K562 (cell line): Measurements from ENCODE around the gene RBPJL. TPM values are rescaled to one million over a fixed set of nuclear protein-coding genes. Genes with fewer than 3 reads are reported as not detected.

ENCODE experiments used
- ATAC-seq: fragments of 200-7000 bp; cut with Tn5 transposase; 3 replicates; pipeline ENCODE4 v1.9.1; 2020; ENCODE audit warnings: moderate library complexity
- BruUV-seq: library from RNA; stranded (reverse); fragments of 400-500 nt; replicated peaks from 2 replicates; lab custom pipeline; 2021; lab: Mats Ljungman, UMichigan
- CTCF ChIA-PET: fragments of 300-600 bp; formaldehyde crosslinking; extraction: SDS; loops from one replicate; lab custom pipeline; 2021; ENCODE audit warnings: low intra/inter-chr PET ratio; lab: Yijun Ruan, JAX
- POLR2A ChIA-PET: fragments of 300-600, 350-650 bp; sonication (Branson Sonifier 250); formaldehyde crosslinking; extraction: SDS; loops from one replicate; lab custom pipeline; 2021; ENCODE audit warnings: antibody characterized with exemption, inconsistent platforms; lab: Yijun Ruan, JAX
- DNase-seq, 4 experiments: peaks; one replicate each; pipeline versions ENCODE4 v3.0.0 to v3.0.0-alpha.2; 2011 to 2018; ENCODE audit warnings: low spot score in 3 of 4, mixed read lengths in 3 of 4; ENCODE audit errors: extremely low read depth in 1 of 4
- FAIRE-seq: peaks from 2 replicates; lab custom pipeline; 2011; peaks lifted over from hg19 to GRCh38; lab: Jason Lieb, UNC
- H2AFZ ChIP-seq: 2 replicates; pipeline ENCODE4 v1.6.0; 2011; ENCODE audit warnings: low read depth, low read length, control low read depth, inconsistent platforms
- H3K27ac ChIP-seq: fragments of 200-600 bp; 3 replicates; pipeline ENCODE4 v1.8.0; 2011; ENCODE audit warnings: low read depth, mild to moderate bottlenecking, control low read depth, inconsistent platforms, low read length, moderate library complexity, mixed read lengths; ENCODE audit errors: extremely low read depth
- H3K27me3 ChIP-seq, 2 experiments: fragments of 300-600 bp in 1 of 2; 2 replicates in 1 of 2; 3 replicates in 1 of 2; pipeline versions ENCODE4 v1.6.0 to v1.8.0; 2011; ENCODE audit warnings: inconsistent platforms in 2 of 2, low read length in 2 of 2, mild to moderate bottlenecking in 1 of 2, mixed read lengths in 1 of 2, moderate library complexity in 1 of 2; ENCODE audit not compliant: control insufficient read depth in 2 of 2, insufficient read depth in 2 of 2
- H3K36me3 ChIP-seq: fragments of 300-600 bp; 3 replicates; pipeline ENCODE4 v1.8.0; 2011; ENCODE audit warnings: mild to moderate bottlenecking, low read length, inconsistent platforms; ENCODE audit not compliant: control insufficient read depth, insufficient read depth
- H3K4me1 ChIP-seq, 2 experiments: fragments of 200-600 bp in 1 of 2; replicated peaks in 1 of 2; 2 replicates in 1 of 2; 3 replicates in 1 of 2; pipeline versions ENCODE4 v1.5.1 to v1.8.0; 2011; ENCODE audit warnings: inconsistent platforms in 2 of 2, low read length in 2 of 2, mild to moderate bottlenecking in 1 of 2, mixed read lengths in 1 of 2, moderate library complexity in 1 of 2; ENCODE audit not compliant: control insufficient read depth in 2 of 2, insufficient read depth in 2 of 2
- H3K4me2 ChIP-seq: 2 replicates; pipeline ENCODE4 v1.6.1; 2011; ENCODE audit warnings: low read length, control low read depth, inconsistent platforms, mixed read lengths; ENCODE audit not compliant: insufficient read depth
- H3K4me3 ChIP-seq: fragments of 200-600 bp; sonication (generic), shearing (Covaris generic); 2 replicates; pipeline ENCODE4 v1.5.1; 2016; ENCODE audit warnings: control low read depth, inconsistent platforms
- H3K79me2 ChIP-seq: fragments of 200-600 bp; 3 replicates; pipeline ENCODE4 v1.8.0; 2011; ENCODE audit warnings: low read length, inconsistent platforms; ENCODE audit not compliant: control insufficient read depth, insufficient read depth
- H3K9ac ChIP-seq, 2 experiments: 2 replicates each; pipeline versions ENCODE4 v1.6.0 to v1.6.1; 2011; ENCODE audit warnings: low read depth in 2 of 2, low read length in 2 of 2, control low read depth in 1 of 2, inconsistent platforms in 1 of 2, mild to moderate bottlenecking in 1 of 2, mixed read lengths in 1 of 2; ENCODE audit not compliant: insufficient read depth in 1 of 2
- H3K9me1 ChIP-seq: one replicate; pipeline ENCODE4 v1.6.0; 2011; ENCODE audit warnings: inconsistent platforms, mild to moderate bottlenecking, low read length, moderate library complexity; ENCODE audit not compliant: control insufficient read depth, insufficient read depth
- H3K9me3 ChIP-seq: replicated peaks from 2 replicates; pipeline ENCODE4 v1.5.1; 2011; ENCODE audit warnings: low read depth, low read length, inconsistent platforms; ENCODE audit not compliant: control insufficient read depth, insufficient read depth
- H4K20me1 ChIP-seq: replicated peaks from 2 replicates; pipeline ENCODE4 v1.6.1; 2011; ENCODE audit warnings: low read length, inconsistent platforms, mixed read lengths; ENCODE audit not compliant: control insufficient read depth, insufficient read depth
- CREB1 ChIP-seq, 2 experiments: sonication (generic) in 1 of 2; formaldehyde crosslinking in 1 of 2; IDR thresholded peaks; 2 replicates each; pipeline versions ENCODE4 v1.6.1 to v1.8.0; 2012 to 2022; ENCODE audit warnings: inconsistent platforms in 1 of 2, mild to moderate bottlenecking in 1 of 2, missing genetic modification reagents in 1 of 2, moderate library complexity in 1 of 2
- E4F1 ChIP-seq: fragments of 250-450 bp; sonication (Bioruptor Pico); IDR thresholded peaks from 2 replicates; pipeline ENCODE4 v1.5.0; 2021; ENCODE audit warnings: mild to moderate bottlenecking, borderline replicate concordance
- KDM2B ChIP-seq: fragments of 250-450 bp; sonication (Bioruptor Pico); IDR thresholded peaks from 2 replicates; pipeline ENCODE4 v1.8.0; 2021; ENCODE audit warnings: mild to moderate bottlenecking, moderate library complexity
- MCM3 ChIP-seq: fragments of 450-650 bp; IDR thresholded peaks from 2 replicates; pipeline ENCODE4 v1.6.1; 2016
- NR2F6 ChIP-seq: fragments of 450-650 bp; formaldehyde crosslinking; IDR thresholded peaks from 2 replicates; pipeline ENCODE4 v1.4.0; 2020; ENCODE audit warnings: mild to moderate bottlenecking
- PHB2 ChIP-seq: fragments of 450-650 bp; IDR thresholded peaks from 2 replicates; pipeline ENCODE4 v1.6.1; 2017; ENCODE audit warnings: low read depth
- PURB ChIP-seq: sonication (generic); formaldehyde crosslinking; IDR thresholded peaks from 2 replicates; pipeline ENCODE4 v1.9.0; 2021; ENCODE audit warnings: low read depth, mild to moderate bottlenecking, missing genetic modification reagents
- RBM39 ChIP-seq: fragments of 200-400 bp; formaldehyde crosslinking; optimal IDR thresholded peaks from 2 replicates; pipeline ENCODE3; 2018; ENCODE audit warnings: low read depth, low read length
- SMARCA5 ChIP-seq: fragments of 450-650 bp; IDR thresholded peaks from 2 replicates; pipeline ENCODE4 v1.6.1; 2016
- TCF15 ChIP-seq: fragments of 250-450 bp; sonication (Bioruptor Pico); IDR thresholded peaks from 2 replicates; pipeline ENCODE4 v1.8.0; 2022; ENCODE audit warnings: moderate library complexity, mild to moderate bottlenecking, inconsistent platforms
- XRCC5 ChIP-seq: fragments of 200-400 bp; formaldehyde crosslinking; IDR thresholded peaks from 2 replicates; pipeline ENCODE4 v1.6.1; 2017; ENCODE audit warnings: low read depth, mild to moderate bottlenecking, low read length
- ZBTB7A ChIP-seq: IDR thresholded peaks from 2 replicates; pipeline ENCODE4 v1.6.1; 2011; ENCODE audit warnings: low read depth, mild to moderate bottlenecking, low read length, moderate library complexity, borderline replicate concordance; ENCODE audit not compliant: control insufficient read depth
- ZBTB9 ChIP-seq: fragments of 450-650 bp; formaldehyde crosslinking; IDR thresholded peaks from 2 replicates; pipeline ENCODE4 v1.4.0; 2020; ENCODE audit warnings: mild to moderate bottlenecking, moderate library complexity
- ZC3H4 ChIP-seq: sonication (generic); formaldehyde crosslinking; IDR thresholded peaks from 2 replicates; pipeline ENCODE4 v1.9.0; 2021; ENCODE audit warnings: missing genetic modification reagents, borderline replicate concordance
- ZKSCAN1 ChIP-seq: fragments of 150-350 bp; IDR thresholded peaks from 2 replicates; pipeline ENCODE4 v1.6.1; 2016; ENCODE audit warnings: low read depth, low read length
- ZNF224 ChIP-seq: sonication (generic); formaldehyde crosslinking; IDR thresholded peaks from 2 replicates; pipeline ENCODE4 v1.8.0; 2022; ENCODE audit warnings: mild to moderate bottlenecking, missing genetic modification reagents
- ZNF79 ChIP-seq: fragments of 250-450 bp; sonication (Bioruptor Pico); IDR thresholded peaks from 2 replicates; pipeline ENCODE4 v1.4.0; 2020; ENCODE audit warnings: low read depth, mild to moderate bottlenecking, moderate library complexity
- WGBS: fragments of 100-300 bp; shearing (Covaris generic); methylation state at CpG from one replicate; pipeline ENCODE4 v1.1.6; 2016; ENCODE audit warnings: low coverage, mixed read lengths; ENCODE audit not compliant: insufficient coverage; ENCODE audit errors: missing lambda C conversion rate; 5-methylcytosine and 5-hydroxymethylcytosine counted together
- in situ Hi-C: fragments of 300-500 bp; cut with MboI; formaldehyde crosslinking; loops from 4 replicates; pipeline ENCODE4 v1.15.0; 2018; ENCODE audit warnings: inconsistent platforms, mixed read lengths
- intact Hi-C: fragments of 100-400 bp; cut with micrococcal nuclease; formaldehyde crosslinking; loops from 2 replicates; pipeline ENCODE4 v1.14.2; 2022
- polyA plus RNA-seq, 8 experiments: library from polyadenylated mRNA; depleted of rRNA in 4 of 8; stranded (reverse) in 5 of 8; unstranded in 3 of 8; fragments of >200 nt; fragmentation: Nextera tagmentation in 2 of 8; fragmentation: Illumina TruSeq in 1 of 8; extraction: Ambion mirVana in 2 of 8; extraction: Trizol in 1 of 8; gene quantifications; 2 replicates each; pipeline versions ENCODE4 v1.2.1 to v1.2.3, GENCODE V29; 2011 to 2014; ENCODE audit warnings: inconsistent platforms in 1 of 8, missing spikeins in 1 of 8
- total RNA-seq, 7 experiments: library from RNA; depleted of rRNA in 6 of 7; stranded (reverse); fragments of >200 nt in 6 of 7; fragmentation: Illumina TruSeq in 2 of 7; extraction: Trizol in 2 of 7; gene quantifications; 2 replicates each; pipeline versions ENCODE4 v1.2.1 to v1.2.3, GENCODE V29; 2011 to 2021; ENCODE audit warnings: low replicate concordance in 1 of 7
- TF ChIP-seq, protein P1 (sequence below): fragments of 450-650 bp; IDR thresholded peaks from 2 replicates; pipeline ENCODE4 v1.6.1; 2017; ENCODE audit warnings: mild to moderate bottlenecking, moderate library complexity

Gene RBPJL
- total and polyA plus RNA-seq, 9 of the 15 experiments (the other 6 are each of a cell fraction or from before 2014, with no cell fraction given), result not detected

GRCh38 chr20:45269754-45270270, 36.8 kb upstream of the RBPJL start:
- Histone ChIP-seq H4K20me1 (no peaks in the 10 kb centered on the region; the same call in 1 of the 2 replicates), H3K4me2 (no peak overlapping the region), H3K9ac (no peak overlapping the region), H3K27ac (no peak overlapping the region), H2AFZ (no peak overlapping the region), H3K36me3 (no peaks in the 10 kb centered on the region), H3K27me3 (peaks cover 6% of the 10 kb centered on the region in 2 experiments), H3K4me1 (no peaks in the 10 kb centered on the region), H3K9me1 (no peaks in the 10 kb centered on the region), H3K79me2 (no peaks in the 10 kb centered on the region), H3K4me3 (no peak overlapping the region), H3K9me3 (no peaks in the 10 kb centered on the region)
- intact Hi-C loops (no loop called here), in situ Hi-C loops (no loop called here)
- POLR2A ChIA-PET, result no interaction called here
- no peak for TF ChIP-seq MCM3
- TF ChIP-seq RBM39, result no peak
- no peak for TF ChIP-seq ZC3H4 (CRISPR knock-in tag)
- TF ChIP-seq CREB1 (IDR thresholded peaks at IDR 0.05), result no peak
- no peak for TF ChIP-seq CREB1 (CRISPR knock-in tag; IDR thresholded peaks at IDR 0.05)
- TF ChIP-seq ZKSCAN1, result no peak
- TF ChIP-seq ZBTB9 (CRISPR knock-in tag), result no peak
- TF ChIP-seq E4F1 (CRISPR knock-in tag), result no peak
- TF ChIP-seq KDM2B (CRISPR knock-in tag), result no peak
- no peak for TF ChIP-seq XRCC5
- TF ChIP-seq TCF15 (CRISPR knock-in tag), result no peak
- TF ChIP-seq SMARCA5, result no peak
- no peak for TF ChIP-seq PURB (CRISPR knock-in tag)
- TF ChIP-seq PHB2, result no peak
- no peak for TF ChIP-seq NR2F6 (CRISPR knock-in tag)
- TF ChIP-seq, protein P1, sequence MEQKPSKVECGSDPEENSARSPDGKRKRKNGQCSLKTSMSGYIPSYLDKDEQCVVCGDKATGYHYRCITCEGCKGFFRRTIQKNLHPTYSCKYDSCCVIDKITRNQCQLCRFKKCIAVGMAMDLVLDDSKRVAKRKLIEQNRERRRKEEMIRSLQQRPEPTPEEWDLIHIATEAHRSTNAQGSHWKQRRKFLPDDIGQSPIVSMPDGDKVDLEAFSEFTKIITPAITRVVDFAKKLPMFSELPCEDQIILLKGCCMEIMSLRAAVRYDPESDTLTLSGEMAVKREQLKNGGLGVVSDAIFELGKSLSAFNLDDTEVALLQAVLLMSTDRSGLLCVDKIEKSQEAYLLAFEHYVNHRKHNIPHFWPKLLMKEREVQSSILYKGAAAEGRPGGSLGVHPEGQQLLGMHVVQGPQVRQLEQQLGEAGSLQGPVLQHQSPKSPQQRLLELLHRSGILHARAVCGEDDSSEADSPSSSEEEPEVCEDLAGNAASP, result no peak
- TF ChIP-seq ZNF224 (CRISPR knock-in tag), result no peak
- TF ChIP-seq ZNF79 (CRISPR knock-in tag), result no peak
- TF ChIP-seq ZBTB7A, result no peak
- BruUV-seq, result no TSS peak
- CTCF ChIA-PET, result no interaction called here
- DNase-seq (no peak), ATAC-seq (no peak), FAIRE-seq (no peak)
- 0% methylated on average over 4 of the region's 4 CpGs for WGBS
